Nucleus accumbens (tissue), 56 donors: Measurements from ENCODE around the gene DES.

Experiments
- DNase-seq, 56 donors: peaks; one replicate each; lab custom pipeline; 2025; lab: John Stamatoyannopoulos, UW

Gene DES

GRCh38 chr2:219468410-219469185, 50.4 kb downstream of the DES start:
- no peak for DNase-seq

DNA sequence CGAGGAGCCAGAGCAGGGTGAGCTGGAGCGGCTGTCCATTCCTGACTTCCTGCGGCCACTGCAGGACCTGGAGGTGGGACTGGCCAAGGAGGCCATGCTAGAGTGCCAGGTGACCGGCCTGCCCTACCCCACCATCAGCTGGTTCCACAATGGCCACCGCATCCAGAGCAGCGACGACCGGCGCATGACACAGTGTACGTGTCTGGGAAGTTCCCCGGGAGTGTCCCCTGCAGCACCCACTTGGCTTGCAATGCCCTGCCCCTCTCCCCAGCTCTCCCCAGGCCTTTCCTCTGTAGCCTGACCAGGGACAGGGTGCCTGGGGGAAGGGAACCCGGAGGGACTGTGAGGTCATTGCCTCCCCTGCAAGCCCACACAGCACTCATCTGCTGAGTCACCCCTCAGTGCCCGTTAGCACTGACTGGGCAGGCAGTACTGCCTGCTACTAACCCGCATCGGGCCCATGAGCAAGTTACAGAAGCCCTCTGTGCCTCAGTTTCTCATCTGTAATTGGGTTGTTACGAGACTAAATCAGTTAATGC, 51.1 kb downstream of the DES start:
- no peak for DNase-seq

GRCh38 chr2:219470429-219470828, 52.3 kb downstream of the DES start:
- DNase-seq = no peak

DNA sequence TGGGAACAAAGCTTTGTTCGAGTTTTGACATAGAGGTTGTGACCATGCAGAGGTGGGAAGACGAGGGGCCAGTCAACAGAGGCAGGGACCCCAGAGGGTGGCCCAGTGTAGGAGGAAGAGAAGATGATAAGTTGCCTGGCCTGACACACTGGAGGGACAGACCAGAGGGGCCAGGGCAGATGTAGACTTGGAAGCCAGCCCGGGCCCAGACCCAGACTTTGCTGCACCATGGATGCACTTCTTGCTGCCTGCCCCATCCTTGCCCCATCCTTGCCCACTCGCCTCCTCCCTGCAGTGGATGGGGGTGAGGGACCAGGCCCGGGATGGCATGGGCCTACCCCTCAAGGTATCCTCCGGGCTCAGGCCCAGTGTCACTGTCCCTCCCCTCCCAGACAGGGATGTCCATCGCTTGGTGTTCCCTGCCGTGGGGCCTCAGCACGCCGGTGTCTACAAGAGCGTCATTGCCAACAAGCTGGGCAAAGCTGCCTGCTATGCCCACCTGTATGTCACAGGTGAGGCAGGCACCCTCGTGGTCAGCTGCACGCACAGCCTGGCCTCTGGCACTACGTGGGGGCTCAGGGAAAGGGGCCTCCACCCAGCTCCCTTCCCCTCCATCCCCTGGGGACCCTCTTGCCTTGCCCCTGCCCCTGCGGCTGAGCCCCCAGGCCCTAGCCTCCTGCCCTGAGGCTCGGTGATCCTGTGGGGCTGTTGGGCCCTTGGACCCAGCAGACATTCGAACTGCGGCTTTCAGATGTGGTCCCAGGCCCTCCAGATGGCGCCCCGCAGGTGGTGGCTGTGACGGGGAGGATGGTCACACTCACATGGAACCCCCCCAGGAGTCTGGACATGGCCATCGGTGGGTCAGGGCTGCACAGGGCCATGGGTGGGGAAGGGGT, 53.5 kb downstream of the DES start:
- DNase-seq = no peak

DNA sequence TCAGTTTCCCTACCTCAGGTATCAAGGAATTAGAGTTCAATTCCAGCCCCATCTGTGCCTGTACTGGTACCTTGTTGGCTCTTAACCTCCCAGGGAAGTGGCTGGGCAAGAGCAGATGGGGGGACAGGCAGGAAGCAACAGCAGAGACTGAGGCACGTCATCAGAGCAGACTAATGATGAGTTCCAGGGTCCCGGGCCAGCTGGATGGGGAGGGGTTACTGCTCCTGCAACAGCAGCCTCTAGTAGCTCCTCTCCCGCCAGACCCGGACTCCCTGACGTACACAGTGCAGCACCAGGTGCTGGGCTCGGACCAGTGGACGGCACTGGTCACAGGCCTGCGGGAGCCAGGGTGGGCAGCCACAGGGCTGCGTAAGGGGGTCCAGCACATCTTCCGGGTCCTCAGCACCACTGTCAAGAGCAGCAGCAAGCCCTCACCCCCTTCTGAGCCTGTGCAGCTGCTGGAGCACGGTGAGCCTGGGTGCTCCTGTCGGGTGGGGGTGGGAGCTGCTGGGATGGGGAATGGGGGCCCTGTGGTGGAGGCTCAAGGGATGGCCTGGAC, 54.5 kb downstream of the DES start:
- no peak for DNase-seq

GRCh38 chr2:219473511-219473910, 55.3 kb downstream of the DES start:
- DNase-seq = no peak

DNA sequence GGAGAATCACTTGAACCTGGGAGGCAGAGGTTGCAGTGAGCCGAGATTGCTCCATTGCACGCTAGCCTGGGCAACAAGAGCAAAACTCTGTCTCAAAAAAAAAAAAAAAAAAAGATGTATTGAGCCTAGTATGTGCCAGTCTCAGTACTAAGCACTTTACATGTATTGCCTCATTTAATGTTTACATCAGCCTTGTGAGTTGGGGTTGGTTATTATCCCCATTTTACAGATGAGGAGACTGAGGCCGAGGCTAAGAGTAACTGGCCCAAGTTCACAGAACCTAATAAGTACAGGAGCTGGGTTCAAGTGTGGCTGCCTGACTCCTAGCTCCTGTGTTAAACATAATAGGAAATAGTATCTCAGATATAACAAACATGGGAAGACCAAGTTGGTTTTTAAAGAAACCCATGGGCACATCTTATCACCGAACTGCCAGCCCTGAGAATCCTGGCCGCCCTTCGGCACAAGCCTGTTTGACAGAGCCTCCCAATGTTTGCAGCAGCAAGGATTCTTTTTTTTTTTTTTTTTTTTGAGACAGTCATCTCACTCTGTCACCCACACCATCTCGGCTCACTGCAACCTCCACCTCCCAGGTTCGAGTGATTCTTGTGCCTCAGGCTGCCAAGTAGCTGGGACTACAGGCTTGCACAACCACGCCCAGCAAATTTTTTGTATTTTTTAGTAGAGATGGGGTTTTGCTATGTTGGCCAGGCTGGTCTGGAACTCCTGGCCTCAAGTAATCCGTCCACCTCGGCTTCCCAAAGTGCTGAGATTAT, 56.3 kb downstream of the DES start:
- DNase-seq = peak in 13 of 56 donors; percentile 7 to 50 (median 16)

DNA sequence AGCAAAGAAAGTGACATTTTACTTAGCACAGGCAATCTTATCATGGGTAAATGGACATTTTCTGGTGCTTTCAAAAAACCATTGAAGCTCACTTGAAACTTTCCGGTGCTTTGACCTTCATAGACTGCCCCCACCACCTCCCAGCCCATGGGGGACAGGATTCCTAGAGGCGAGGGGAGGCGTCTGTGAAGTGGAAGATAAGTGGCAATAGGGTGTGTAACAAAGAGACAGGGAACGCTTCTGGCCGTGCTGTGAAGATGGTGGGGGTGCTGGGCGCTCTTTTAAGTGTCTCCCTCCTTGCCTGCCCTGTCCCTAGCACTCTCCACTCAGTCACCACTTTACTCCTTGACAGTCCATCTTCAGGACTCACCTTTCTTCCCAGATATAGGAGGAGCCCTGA, 57.1 kb downstream of the DES start:
- DNase-seq = no peak

DNA sequence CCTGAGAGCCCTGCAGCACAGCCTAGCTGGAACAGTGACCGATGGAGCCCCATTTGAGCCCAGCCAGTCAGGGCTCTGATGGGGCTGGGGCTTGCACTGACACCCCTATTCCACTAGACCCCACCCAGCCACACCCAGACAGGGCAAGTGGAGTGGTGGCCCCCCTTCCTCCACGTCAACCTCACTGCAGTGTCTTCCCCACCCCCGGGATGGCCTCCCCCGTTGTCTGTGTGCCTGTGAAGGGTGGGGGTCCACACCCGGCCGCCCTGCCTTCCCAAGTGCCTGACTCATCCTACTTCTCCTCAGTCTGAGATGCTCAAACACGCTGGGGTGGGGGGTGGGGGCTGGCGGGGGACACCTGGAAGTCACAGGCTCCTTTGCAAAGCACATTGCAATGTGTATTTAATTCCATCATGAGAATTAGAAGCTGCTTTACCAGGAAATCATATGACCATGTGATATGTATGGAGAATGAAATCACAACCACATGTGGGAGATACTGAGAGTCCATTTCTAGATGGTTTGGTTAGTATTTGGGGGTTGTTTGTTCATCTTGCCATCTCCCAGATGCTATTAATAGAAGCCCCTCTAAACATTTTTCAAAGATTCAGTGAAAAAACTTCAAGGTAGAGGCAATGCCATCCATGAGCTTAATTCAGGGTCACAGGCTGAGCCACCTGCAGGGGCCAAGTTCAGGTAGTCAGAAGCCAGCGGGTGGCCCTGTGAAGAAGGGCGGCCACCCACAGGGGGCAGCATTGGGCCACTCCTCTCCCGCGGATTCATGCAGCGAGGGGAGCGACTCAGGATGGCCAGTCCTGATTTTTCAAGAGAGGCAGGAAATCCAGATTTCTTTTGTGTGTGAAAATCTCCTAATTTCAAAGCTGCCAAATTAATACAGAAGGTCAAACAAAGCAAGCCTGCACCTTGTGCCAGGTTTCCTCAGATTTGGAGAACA, 57.8 kb downstream of the DES start:
- peak in 35 of 56 donors; percentile 5 to 71 (median 22) for DNase-seq
